Measurements from ENCODE around the gene HBA2. TPM values are rescaled to one million over a fixed set of nuclear protein-coding genes. Genes with fewer than 3 reads are reported as not detected.

The HBA2 gene
- polyA plus RNA-seq, 2 donors, result 0.49 to 1.4 TPM

- Histone ChIP-seq H3K36me3 (ENCODE audit: control insufficient read depth in 2 of 2, insufficient read depth in 2 of 2, low read length in 1 of 2) (peaks cover 11% of the 10 kb centered on the region in 2 donors), H3K27ac (ENCODE audit: low read depth in 2 of 2, low read length in 1 of 2) (no peak overlapping the region), H3K4me3 (ENCODE audit: low read depth in 1 of 2, low read length in 2 of 2) (no peak overlapping the region), H3K4me1 (ENCODE audit: control insufficient read depth in 2 of 2, insufficient read depth in 2 of 2, low read length in 1 of 2) (no peaks in the 10 kb centered on the region), H3K27me3 (ENCODE audit: control insufficient read depth in 1 of 2, insufficient read depth in 2 of 2, low read length in 2 of 2) (no peaks in the 10 kb centered on the region), H3K9me3 (ENCODE audit: control insufficient read depth in 2 of 2, insufficient read depth in 1 of 2, low read depth in 1 of 2, low read length in 1 of 2) (no peaks in the 10 kb centered on the region)
- 93 to 95% methylated on average over 3 of the region's 3 CpGs for WGBS, 2 donors
Measured at GRCh38 chr16:212999-213398, 40.3 kb downstream of the HBA2 start.

GRCh38 chr16:220021-220420 is 47.3 kb downstream of the HBA2 start:
- no peaks in the 10 kb centered on the region for H3K4me1 ChIP-seq (ENCODE audit: control insufficient read depth in 2 of 2, insufficient read depth in 2 of 2, low read length in 1 of 2)
- H3K4me3 ChIP-seq (ENCODE audit: low read depth in 1 of 2, low read length in 2 of 2), result no peak overlapping the region
- no peaks in the 10 kb centered on the region for H3K9me3 ChIP-seq (ENCODE audit: control insufficient read depth in 2 of 2, insufficient read depth in 1 of 2, low read depth in 1 of 2, low read length in 1 of 2)
- WGBS, 2 donors, result 68 to 71% methylated on average over 4 of the region's 4 CpGs
- no peaks in the 10 kb centered on the region for H3K27me3 ChIP-seq (ENCODE audit: control insufficient read depth in 1 of 2, insufficient read depth in 2 of 2, low read length in 2 of 2)
- H3K27ac ChIP-seq (ENCODE audit: low read depth in 2 of 2, low read length in 1 of 2), result no peak overlapping the region
- peaks cover 7 to 10% of the 10 kb centered on the region in 2 donors for H3K36me3 ChIP-seq (ENCODE audit: control insufficient read depth in 2 of 2, insufficient read depth in 2 of 2, low read length in 1 of 2)

Other genes with a start within 250 kb of the HBA2 start
- 10 to 100 TPM in 1 of 2 donors, 1 to 10 TPM in 1; 4.3 to 11.4 TPM for gene POLR3K, start 119.3 kb upstream of the HBA2 start, polyA plus RNA-seq
- 10 to 100 TPM; 18.1 to 25.6 TPM for gene SNRNP25, start 119.0 kb upstream of the HBA2 start, polyA plus RNA-seq
- gene RHBDF1, start 100.2 kb upstream of the HBA2 start, polyA plus RNA-seq, result 10 to 100 TPM; 36.6 to 56.0 TPM
- 10 to 100 TPM; 42.3 to 45.3 TPM for gene MPG, start 94.7 kb upstream of the HBA2 start, polyA plus RNA-seq
- gene NPRL3, start 34.2 kb upstream of the HBA2 start, polyA plus RNA-seq, result 10 to 100 TPM in 1 of 2 donors, 1 to 10 TPM in 1; 9.6 to 14.0 TPM
- not detected for gene HBZ, start 20.2 kb upstream of the HBA2 start, polyA plus RNA-seq
- gene HBM, start 6.9 kb upstream of the HBA2 start, polyA plus RNA-seq, result not detected
- under 1 TPM; 0.47 to 0.55 TPM for gene HBA1, start 3.8 kb downstream of the HBA2 start, polyA plus RNA-seq
- gene HBQ1, start 7.6 kb downstream of the HBA2 start, polyA plus RNA-seq, result not detected
- gene LUC7L, start 56.6 kb downstream of the HBA2 start, polyA plus RNA-seq, result 100 to 1,000 TPM in 1 of 2 donors, 10 to 100 TPM in 1; 37.0 to 102 TPM
- 10 to 100 TPM; 35.9 to 39.6 TPM for gene FAM234A, start 61.9 kb downstream of the HBA2 start, polyA plus RNA-seq
- gene RGS11, start 103.1 kb downstream of the HBA2 start, polyA plus RNA-seq, result 1 to 10 TPM; 6.3 to 7.9 TPM
- gene ARHGDIG, start 107.7 kb downstream of the HBA2 start, polyA plus RNA-seq, result under 1 TPM; 0.24 to 0.33 TPM
- under 1 TPM; 0.27 to 0.53 TPM for gene PDIA2, start 110.3 kb downstream of the HBA2 start, polyA plus RNA-seq
- gene AXIN1, start 179.8 kb downstream of the HBA2 start, polyA plus RNA-seq, result 10 to 100 TPM; 11.9 to 16.7 TPM
- gene MRPL28, start 197.7 kb downstream of the HBA2 start, polyA plus RNA-seq, result 10 to 100 TPM; 54.5 to 75.9 TPM
- gene PGAP6, start 209.1 kb downstream of the HBA2 start, polyA plus RNA-seq, result 10 to 100 TPM; 30.3 to 44.3 TPM
- 10 to 100 TPM; 40.3 to 41.9 TPM for gene NME4, start 224.3 kb downstream of the HBA2 start, polyA plus RNA-seq
- gene DECR2, start 229.0 kb downstream of the HBA2 start, polyA plus RNA-seq, result 10 to 100 TPM; 15.0 to 24.2 TPM

All from esophagus (tissue), 2 donors.